D341Med (cell line): Measurements from ENCODE around the gene VMA21.

Experiments used
- DNase-seq: peaks from one replicate; pipeline ENCODE4 v3.0.0; 2012; ENCODE audit warnings: low spot score

The VMA21 gene

DNA sequence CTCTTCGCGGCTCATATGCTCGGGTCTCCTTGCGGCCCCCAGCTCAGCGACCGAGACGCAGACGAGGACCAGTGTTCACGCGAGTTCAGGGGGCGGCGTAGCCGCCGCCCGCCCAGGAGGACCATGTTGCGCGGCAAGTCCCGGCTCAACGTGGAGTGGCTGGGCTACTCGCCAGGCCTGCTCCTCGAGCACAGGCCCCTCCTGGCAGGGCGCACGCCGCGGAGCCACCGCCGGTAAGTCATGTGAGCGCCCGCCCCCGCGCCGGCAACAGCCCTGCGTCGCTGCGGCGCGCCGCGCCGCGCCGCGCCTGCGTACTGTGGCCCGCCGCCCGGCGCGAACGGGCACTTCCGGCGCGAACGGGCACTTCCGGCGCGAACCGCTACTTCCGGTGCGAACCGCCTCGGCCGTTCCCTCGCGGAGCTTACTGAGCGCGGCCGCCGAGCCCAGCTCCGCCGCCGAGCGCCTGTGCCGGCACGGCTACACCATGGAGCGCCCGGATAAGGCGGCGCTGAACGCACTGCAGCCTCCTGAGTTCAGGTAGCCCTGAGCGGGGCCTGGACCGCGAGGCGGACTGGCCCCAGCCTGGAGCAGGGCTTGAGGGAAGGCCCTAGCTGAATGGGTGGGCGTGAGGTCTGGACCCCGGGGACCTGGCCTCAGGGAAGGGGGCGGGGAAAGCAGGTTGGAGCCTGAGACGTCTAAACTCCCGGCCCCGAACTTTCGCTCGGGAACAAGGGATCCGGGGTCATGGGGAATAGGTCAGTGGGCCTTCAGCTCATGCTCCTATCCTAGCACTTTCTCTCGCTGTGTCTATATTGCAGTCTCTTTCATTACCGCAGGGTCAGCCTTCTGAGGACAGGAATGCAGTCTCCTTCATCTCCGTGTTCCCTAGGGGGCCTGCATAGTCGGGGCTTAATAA, at the start of gene VMA21:
Gene VMA21 (plus strand): TSS at position 382 of the 916 bp plus-strand sequence. CDS start 103 bp downstream, at position 485.
- DNase-seq: peak; percentile 91

DNA sequence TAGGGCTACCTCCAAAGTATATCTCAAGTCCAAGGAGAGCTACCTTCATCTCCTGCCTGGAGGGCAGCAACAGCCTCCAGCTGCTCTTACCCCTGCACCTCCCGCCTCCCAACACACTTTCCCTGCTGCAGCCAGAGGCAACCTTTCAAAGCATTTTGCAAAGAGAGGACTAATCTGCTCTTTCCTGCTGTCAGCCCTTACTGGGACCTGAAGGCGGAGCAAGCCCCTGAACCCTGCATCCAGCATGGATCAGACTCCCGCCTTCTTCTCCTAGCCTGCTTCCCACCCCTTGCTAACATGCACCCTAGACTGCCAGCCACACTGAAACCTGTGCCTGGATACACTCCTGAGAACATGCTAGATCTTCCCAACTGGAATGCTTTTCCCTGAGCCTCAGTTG, 37.7 kb upstream of the VMA21 start:
- no peak for DNase-seq

DNA sequence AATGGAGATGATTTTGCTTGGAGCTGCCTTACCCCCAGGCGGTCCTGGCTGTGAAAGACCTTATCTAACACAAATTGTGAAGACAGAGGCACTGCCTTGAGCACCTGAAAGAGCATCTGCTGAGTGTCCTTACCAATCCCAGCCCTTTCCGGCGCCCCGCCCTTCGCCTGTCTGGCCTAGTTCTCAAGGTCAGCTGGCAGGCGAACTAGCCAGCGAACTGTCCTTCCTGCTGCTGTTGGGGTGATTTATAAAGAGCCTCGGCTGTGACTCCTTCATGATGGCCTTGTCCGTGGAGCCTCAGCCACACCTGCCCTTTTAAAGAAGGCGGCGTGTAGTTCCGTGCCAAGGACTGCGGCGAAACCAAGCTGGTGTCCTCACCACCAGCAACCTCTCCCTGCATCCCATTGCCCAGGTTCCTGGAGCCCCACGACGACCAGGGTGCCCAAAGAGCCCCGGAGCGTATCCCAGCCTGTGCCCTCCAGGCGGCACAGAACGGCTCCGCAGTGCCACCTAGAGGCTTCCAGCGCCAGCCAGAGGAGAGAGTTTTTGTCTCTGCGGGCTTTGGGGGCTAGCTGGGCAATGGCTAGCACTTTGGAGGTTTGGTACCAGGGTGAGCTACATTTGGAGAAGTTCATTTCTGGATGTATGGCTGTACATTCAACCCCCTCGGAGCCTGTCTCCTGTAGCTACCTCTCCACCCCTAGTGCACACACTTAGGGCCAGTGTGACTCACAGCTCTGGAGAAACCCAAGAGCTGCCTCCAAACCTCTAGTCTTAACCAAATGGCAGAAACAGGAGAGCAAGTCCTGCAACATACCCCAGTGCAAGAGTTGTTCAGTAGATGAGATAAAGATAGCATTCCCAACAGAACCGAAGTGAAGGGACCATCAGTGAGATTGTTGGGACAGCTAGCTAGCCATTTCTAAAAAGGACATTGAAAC, 36.8 kb upstream of the VMA21 start:
- peak; percentile 77 for DNase-seq

DNA sequence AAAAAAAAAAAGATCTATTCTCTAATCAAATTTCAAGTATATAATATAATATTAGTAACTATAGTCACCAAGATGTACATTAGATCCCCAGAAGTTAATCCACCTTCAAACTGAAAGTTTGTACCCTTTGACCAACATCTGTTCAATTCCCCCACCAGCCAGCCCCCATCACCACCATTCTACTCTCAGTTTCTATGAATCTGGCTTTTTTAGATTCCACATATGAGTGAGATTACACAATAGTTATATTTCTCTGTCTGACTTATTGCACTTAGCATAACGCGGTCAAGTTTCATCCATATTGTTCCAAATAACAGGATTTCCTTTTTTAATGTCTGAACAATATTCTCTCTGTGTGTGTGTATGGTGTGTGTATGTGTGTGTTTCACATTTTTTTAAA, 33.7 kb upstream of the VMA21 start:
- no peak for DNase-seq

DNA sequence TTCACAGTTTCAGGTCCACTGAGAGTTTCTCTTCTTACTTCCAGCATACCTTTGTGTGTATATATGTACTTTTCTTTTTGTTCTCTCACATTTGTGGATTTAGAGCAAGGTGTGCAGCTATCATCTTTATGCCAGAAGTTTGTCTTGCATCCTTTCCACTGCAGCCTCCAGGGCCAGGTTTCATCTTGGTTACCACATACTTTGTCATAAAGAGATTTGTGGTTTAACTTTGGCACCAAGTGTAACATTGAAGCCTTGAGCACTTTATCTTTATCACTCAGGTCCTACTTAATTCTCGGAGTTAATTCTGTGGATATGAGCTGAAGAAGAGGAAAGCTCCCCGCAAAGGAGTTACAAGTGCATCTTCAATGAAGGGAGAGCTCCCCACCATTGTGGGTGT, 31.4 kb upstream of the VMA21 start:
- no peak for DNase-seq

DNA sequence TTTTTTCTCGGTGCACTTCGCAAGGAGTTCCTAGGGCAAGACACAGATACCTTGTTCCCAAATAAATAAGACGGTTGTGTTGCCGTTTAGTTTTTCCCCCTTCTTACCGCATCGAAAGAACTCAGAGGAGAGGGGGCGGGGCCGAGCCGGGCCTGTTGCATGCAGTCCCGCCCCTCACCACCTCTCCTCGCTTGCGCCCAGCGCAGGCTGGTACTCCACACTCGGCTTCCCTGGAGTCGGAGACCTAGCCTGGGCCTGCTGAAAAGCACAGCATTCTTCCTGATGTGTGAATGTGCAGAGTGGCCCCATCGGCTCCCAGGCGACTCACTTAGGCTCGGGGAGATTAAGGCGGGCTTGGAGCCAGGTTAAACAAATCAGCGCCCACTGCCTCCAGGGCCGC, 26.1 kb upstream of the VMA21 start:
- DNase-seq: peak; percentile 45

GRCh38 chrX:151384807-151385206, 12.2 kb upstream of the VMA21 start:
- DNase-seq: no peak

GRCh38 chrX:151386838-151387459, 10.1 kb upstream of the VMA21 start:
- no peak for DNase-seq

DNA sequence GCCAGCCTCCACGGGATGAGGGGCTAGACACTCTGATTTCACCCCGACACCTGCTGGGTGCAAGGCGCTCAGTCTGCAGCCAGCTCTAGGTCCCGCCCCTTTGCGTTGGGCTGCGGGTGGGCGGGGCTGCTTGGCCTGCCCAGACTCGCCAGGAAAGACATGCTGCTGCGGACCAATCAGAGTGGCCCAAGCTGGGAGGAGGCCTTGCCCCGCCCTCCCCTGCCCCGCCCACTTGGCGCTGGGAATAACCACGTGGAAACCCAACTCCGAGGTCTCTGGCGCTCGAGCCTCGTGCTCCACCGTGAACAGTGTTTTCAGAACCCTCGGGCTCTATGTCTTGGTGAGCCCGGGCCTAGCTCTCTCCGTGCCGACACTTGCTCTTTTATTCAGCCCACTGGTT, 5.3 kb upstream of the VMA21 start:
- no peak for DNase-seq

- DNase-seq: no peak
Observed at GRCh38 chrX:151393514-151393913, 3.5 kb upstream of the VMA21 start.

DNA sequence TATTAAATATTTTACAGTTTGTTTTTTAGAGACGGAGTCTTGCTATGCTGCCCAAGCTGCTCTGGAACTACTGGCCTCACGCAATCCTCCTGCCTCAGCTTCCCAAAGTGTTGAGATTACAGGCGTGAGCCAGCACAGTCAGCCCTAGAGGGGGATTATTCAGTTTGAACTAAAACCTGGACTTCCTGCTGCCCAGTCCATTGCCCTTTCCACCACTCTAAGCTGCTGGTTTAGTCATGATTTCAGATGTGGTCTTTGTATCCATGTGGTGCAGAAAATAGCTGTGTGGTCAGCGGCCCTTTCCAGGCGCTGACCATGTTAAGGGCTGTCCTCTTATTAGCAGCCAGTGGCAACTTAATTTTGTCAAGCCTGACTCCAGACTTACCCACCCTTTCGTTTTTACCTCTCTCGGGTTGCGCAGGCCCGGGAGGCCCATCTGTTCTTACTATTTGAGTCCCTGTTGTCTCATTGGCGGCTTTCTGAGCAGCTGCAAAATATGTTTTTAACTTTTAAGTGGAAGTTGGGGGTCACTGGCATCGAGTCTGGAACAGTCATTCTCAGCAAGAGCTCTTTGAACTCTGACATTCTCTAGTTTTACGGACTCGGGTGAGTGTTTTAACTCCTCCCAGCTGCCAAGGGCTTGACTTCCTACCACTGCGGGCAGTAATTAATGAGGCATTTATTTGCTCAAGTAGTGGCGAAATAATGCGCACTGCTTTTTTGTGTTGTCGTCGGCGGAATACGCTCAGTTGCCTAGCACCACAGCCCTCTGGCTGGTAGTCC, 773 bp upstream of the VMA21 start:
- peak; percentile 26 for DNase-seq

- DNase-seq: no peak
Observed at GRCh38 chrX:151397741-151398070, 700 bp downstream of the VMA21 start.

GRCh38 chrX:151398346-151398745, 1.3 kb downstream of the VMA21 start:
- DNase-seq: no peak

- DNase-seq: no peak
Observed at GRCh38 chrX:151402719-151403390, 5.8 kb downstream of the VMA21 start.

DNA sequence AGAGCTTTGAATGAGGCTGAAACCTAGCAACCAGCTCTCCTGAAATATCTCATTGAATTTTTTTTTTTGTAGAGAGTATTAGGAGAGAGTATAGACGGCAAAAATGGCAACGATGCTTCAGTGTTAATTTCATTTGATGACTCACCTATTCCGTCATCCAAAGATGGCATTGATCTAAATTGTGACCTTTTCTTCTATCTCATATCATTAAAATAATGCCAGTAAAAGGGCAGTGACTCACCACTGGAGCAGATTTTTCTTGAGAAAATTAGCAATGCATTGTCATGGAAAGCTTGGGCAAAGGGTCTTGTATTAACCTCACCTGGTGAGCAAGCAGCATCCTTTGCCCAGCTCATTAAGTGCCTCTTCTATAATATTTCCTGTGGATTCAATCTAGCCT, 19.6 kb downstream of the VMA21 start:
- DNase-seq: no peak

- DNase-seq: no peak
Observed at GRCh38 chrX:151419782-151420181, 22.8 kb downstream of the VMA21 start.

- no peak for DNase-seq
Observed at GRCh38 chrX:151424505-151424904, 27.5 kb downstream of the VMA21 start.

- no peak for DNase-seq
Observed at GRCh38 chrX:151448509-151448908, 51.5 kb downstream of the VMA21 start.

DNA sequence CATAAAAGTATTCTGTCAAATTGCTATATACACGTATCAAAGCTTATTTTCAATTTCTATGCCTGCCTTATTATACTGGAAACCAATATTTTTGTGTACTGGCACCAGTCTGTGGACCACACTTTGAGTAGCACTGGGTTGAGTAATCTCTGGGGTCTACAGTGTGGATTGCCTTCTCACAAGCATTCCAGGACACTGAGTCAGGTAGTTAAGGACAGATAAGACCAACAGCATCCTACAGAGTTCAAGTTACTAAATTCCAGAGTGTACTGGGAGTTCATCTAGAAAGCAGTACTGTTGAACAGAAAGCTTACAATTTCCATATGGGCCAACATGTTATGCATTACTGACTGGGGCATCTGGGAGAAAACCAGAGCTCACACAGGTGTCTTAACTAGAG, 61.8 kb downstream of the VMA21 start:
- DNase-seq: no peak
